OCI-LY3 (cell line): ENCODE data around the gene CFAP161.

ENCODE experiments used
- CTCF ChIP-seq: fragments of 200-600, 300-600 bp; sonication (generic); IDR thresholded peaks from 2 replicates; pipeline ENCODE4 v1.5.1; 2014; ENCODE audit warnings: antibody characterized with exemption, low read length, low read depth
- EZH2phosphoT487 ChIP-seq: fragments of 200-600 bp; shearing (Covaris generic); IDR thresholded peaks from 2 replicates; pipeline ENCODE4 v1.6.1; 2018; ENCODE audit warnings: antibody characterized with exemption, mixed run types, low read depth

GRCh38 chr15:81163961-81164800 is 30.1 kb downstream of the CFAP161 start:
- no peak for TF ChIP-seq CTCF
- TF ChIP-seq EZH2phosphoT487, result no peak
